ENCODE results near the gene PDCD5.

DNA sequence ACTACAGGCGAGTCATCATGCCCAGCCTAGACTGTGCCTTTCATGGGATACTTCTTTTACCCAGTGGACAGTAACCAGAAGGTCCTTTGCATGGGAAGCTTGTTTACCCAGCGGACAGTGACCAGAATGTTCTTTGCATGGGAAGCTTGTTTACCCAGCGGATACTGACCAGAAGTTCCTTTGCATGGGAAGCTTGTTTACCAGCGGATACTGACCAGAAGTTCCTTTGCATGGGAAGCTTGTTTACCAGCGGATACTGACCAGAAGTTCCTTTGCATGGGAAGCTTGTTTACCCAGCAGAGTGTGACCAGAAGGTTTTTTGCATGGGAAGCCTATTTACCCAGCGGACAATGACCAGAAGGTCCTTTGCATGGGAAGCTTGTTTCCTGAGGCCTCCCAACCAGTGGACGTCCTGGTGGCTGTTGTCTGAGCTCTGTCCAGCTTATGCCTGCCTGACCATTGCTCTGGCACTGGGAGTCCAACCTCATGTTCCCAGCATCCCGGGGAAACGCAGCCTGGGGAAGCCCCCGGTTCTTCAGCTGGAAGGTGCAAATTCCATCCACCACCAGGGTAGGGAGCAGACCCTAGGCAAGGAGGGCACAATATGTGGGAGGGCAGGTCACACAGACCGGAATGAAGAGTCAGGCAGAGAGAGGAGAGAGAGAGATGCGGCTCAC is 41.6 kb upstream of the PDCD5 start:
- TF ChIP-seq, protein P1, sequence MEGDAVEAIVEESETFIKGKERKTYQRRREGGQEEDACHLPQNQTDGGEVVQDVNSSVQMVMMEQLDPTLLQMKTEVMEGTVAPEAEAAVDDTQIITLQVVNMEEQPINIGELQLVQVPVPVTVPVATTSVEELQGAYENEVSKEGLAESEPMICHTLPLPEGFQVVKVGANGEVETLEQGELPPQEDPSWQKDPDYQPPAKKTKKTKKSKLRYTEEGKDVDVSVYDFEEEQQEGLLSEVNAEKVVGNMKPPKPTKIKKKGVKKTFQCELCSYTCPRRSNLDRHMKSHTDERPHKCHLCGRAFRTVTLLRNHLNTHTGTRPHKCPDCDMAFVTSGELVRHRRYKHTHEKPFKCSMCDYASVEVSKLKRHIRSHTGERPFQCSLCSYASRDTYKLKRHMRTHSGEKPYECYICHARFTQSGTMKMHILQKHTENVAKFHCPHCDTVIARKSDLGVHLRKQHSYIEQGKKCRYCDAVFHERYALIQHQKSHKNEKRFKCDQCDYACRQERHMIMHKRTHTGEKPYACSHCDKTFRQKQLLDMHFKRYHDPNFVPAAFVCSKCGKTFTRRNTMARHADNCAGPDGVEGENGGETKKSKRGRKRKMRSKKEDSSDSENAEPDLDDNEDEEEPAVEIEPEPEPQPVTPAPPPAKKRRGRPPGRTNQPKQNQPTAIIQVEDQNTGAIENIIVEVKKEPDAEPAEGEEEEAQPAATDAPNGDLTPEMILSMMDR (conservative IDR thresholded peaks at IDR 0.05; ENCODE audit: low read depth, low read length) = no peak
- TF ChIP-seq RAD21 (IDR thresholded peaks at IDR 0.05; ENCODE audit: low read length) = no peak
- no peak for TF ChIP-seq RFX5 (IDR thresholded peaks at IDR 0.05; ENCODE audit: low read depth, low read length)
- TF ChIP-seq POLR2A (IDR thresholded peaks at IDR 0.05; ENCODE audit: low read depth, low read length) = no peak
- TF ChIP-seq FOS (IDR thresholded peaks at IDR 0.05; ENCODE audit: low read depth, low read length) = no peak
- TF ChIP-seq, protein P2, sequence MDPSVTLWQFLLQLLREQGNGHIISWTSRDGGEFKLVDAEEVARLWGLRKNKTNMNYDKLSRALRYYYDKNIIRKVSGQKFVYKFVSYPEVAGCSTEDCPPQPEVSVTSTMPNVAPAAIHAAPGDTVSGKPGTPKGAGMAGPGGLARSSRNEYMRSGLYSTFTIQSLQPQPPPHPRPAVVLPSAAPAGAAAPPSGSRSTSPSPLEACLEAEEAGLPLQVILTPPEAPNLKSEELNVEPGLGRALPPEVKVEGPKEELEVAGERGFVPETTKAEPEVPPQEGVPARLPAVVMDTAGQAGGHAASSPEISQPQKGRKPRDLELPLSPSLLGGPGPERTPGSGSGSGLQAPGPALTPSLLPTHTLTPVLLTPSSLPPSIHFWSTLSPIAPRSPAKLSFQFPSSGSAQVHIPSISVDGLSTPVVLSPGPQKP (IDR thresholded peaks at IDR 0.05; ENCODE audit: borderline replicate concordance, low read depth, low read length) = no peak
- no peak for TF ChIP-seq BHLHE40 (IDR thresholded peaks at IDR 0.05; ENCODE audit: low read depth, low read length)
- TF ChIP-seq CEBPB (IDR thresholded peaks at IDR 0.05; ENCODE audit: low read depth, low read length) = no peak
- no peak for TF ChIP-seq SMC3 (IDR thresholded peaks at IDR 0.05; ENCODE audit: low read depth, low read length)
- TF ChIP-seq, protein P3, sequence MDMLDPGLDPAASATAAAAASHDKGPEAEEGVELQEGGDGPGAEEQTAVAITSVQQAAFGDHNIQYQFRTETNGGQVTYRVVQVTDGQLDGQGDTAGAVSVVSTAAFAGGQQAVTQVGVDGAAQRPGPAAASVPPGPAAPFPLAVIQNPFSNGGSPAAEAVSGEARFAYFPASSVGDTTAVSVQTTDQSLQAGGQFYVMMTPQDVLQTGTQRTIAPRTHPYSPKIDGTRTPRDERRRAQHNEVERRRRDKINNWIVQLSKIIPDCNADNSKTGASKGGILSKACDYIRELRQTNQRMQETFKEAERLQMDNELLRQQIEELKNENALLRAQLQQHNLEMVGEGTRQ (IDR thresholded peaks at IDR 0.05; ENCODE audit: low read depth, low read length) = no peak
- no peak for TF ChIP-seq MAZ (IDR thresholded peaks at IDR 0.05; ENCODE audit: borderline replicate concordance, low read depth, low read length)
- no peak for TF ChIP-seq RCOR1 (IDR thresholded peaks at IDR 0.05; ENCODE audit: insufficient replicate concordance, low read length)
